Liver (tissue), 9 donors: Measurements from ENCODE around the gene HOXA7. TPM values are rescaled to one million over a fixed set of nuclear protein-coding genes. Genes with fewer than 3 reads are reported as not detected.

Experiments
- DNase-seq: peaks from one replicate; pipeline ENCODE4 v3.0.0-alpha.2; 2017; ENCODE audit warnings: low spot score
- H3K27ac ChIP-seq, 2 donors: one replicate each; pipeline ENCODE4 v1.7.0; 2013; ENCODE audit warnings: inconsistent platforms in 2 of 2, low read length in 2 of 2, control low read depth in 1 of 2, low read depth in 1 of 2, mild to moderate bottlenecking in 1 of 2
- H3K27me3 ChIP-seq, 4 donors: one replicate each; pipeline versions ENCODE4 v1.6.1 to v1.7.0; 2013; ENCODE audit warnings: low read length in 3 of 4, inconsistent platforms in 1 of 4, mild to moderate bottlenecking in 1 of 4, moderate library complexity in 1 of 4; ENCODE audit not compliant: control insufficient read depth in 4 of 4, insufficient read depth in 4 of 4
- H3K36me3 ChIP-seq, 4 donors: one replicate each; pipeline versions ENCODE4 v1.6.1 to v1.7.0; 2013; ENCODE audit warnings: low read length in 3 of 4, mild to moderate bottlenecking in 3 of 4, low read depth in 1 of 4, moderate library complexity in 1 of 4; ENCODE audit not compliant: control insufficient read depth in 4 of 4, insufficient read depth in 3 of 4
- H3K4me1 ChIP-seq, 4 donors: one replicate each; pipeline versions ENCODE4 v1.6.1 to v1.7.0; 2013; ENCODE audit warnings: low read length in 3 of 4, mild to moderate bottlenecking in 3 of 4, moderate library complexity in 1 of 4; ENCODE audit not compliant: control insufficient read depth in 4 of 4, insufficient read depth in 4 of 4
- H3K4me3 ChIP-seq, 3 donors: one replicate each; pipeline versions ENCODE4 v1.6.1 to v1.7.0; 2013; ENCODE audit warnings: low read length in 3 of 3, control low read depth in 1 of 3, low read depth in 1 of 3, mild to moderate bottlenecking in 1 of 3
- H3K9ac ChIP-seq, 2 donors: one replicate each; pipeline ENCODE4 v1.7.0; 2013; ENCODE audit warnings: low read length in 2 of 2, mild to moderate bottlenecking in 2 of 2, moderate library complexity in 2 of 2, control low read depth in 1 of 2, low read depth in 1 of 2
- H3K9me3 ChIP-seq, 4 donors: one replicate each; pipeline versions ENCODE4 v1.6.1 to v1.7.0; 2013; ENCODE audit warnings: low read length in 3 of 4; ENCODE audit not compliant: control insufficient read depth in 4 of 4
- ATF3 ChIP-seq: IDR thresholded peaks from 2 replicates; pipeline ENCODE4 v1.6.1; 2016; ENCODE audit warnings: antibody characterized with exemption
- EGR1 ChIP-seq, 2 donors: IDR thresholded peaks; 2 replicates each; pipeline ENCODE4 v1.6.1; 2016 to 2018; ENCODE audit warnings: antibody characterized with exemption in 2 of 2, low read depth in 2 of 2
- FOXA2 ChIP-seq: IDR thresholded peaks from 2 replicates; pipeline ENCODE4 v1.6.1; 2016; ENCODE audit warnings: antibody characterized with exemption
- GABPA ChIP-seq, 2 donors: IDR thresholded peaks in 1 of 2; conservative IDR thresholded peaks in 1 of 2; 2 replicates each; pipeline ENCODE4 v1.6.1; 2016; ENCODE audit warnings: antibody characterized with exemption in 2 of 2, mild to moderate bottlenecking in 1 of 2, moderate library complexity in 1 of 2
- HNF4A ChIP-seq, 2 donors: conservative IDR thresholded peaks; 2 replicates each; pipeline ENCODE4 v1.6.1; 2016; ENCODE audit warnings: antibody characterized with exemption in 2 of 2, mild to moderate bottlenecking in 2 of 2
- HNF4G ChIP-seq: IDR thresholded peaks from 2 replicates; pipeline ENCODE4 v1.6.1; 2016; ENCODE audit warnings: antibody characterized with exemption
- NR2F2 ChIP-seq: IDR thresholded peaks from 2 replicates; pipeline ENCODE4 v1.6.1; 2016; ENCODE audit warnings: antibody characterized with exemption
- RXRA ChIP-seq, 2 donors: IDR thresholded peaks; 2 replicates each; pipeline ENCODE4 v1.6.1; 2017 to 2018; ENCODE audit warnings: antibody characterized with exemption in 2 of 2, mild to moderate bottlenecking in 1 of 2
- SP1 ChIP-seq: IDR thresholded peaks from 2 replicates; pipeline ENCODE4 v1.6.1; 2018; ENCODE audit warnings: antibody characterized with exemption, mild to moderate bottlenecking
- TAF1 ChIP-seq: conservative IDR thresholded peaks from 2 replicates; pipeline ENCODE4 v1.6.1; 2016; ENCODE audit warnings: antibody characterized with exemption, mild to moderate bottlenecking
- YY1 ChIP-seq: IDR thresholded peaks from 2 replicates; pipeline ENCODE4 v1.6.1; 2016; ENCODE audit warnings: antibody characterized with exemption, mild to moderate bottlenecking
- ZBTB33 ChIP-seq: IDR thresholded peaks from 2 replicates; pipeline ENCODE4 v1.6.1; 2016; ENCODE audit warnings: antibody characterized with exemption
- WGBS: extraction: QIAGEN DNeasy Blood & Tissue Kit; methylation state at CpG from one replicate; pipeline ENCODE4 v1.1.7; 2013; 5-methylcytosine and 5-hydroxymethylcytosine counted together
- polyA plus RNA-seq, 2 donors: library from polyadenylated mRNA; stranded (reverse) in 1 of 2; unstranded in 1 of 2; fragments of 200-250 nt in 1 of 2; fragments of >200 nt in 1 of 2; fragmentation: Nextera tagmentation in 1 of 2; extraction: Ambion mirVana in 1 of 2; gene quantifications; one replicate each; pipeline versions ENCODE4 v1.2.1 to v1.2.3, GENCODE V29; 2013 to 2015
- total RNA-seq, 2 donors: library from RNA; depleted of rRNA; stranded (reverse); fragments of >200 nt; gene quantifications; one replicate each; pipeline ENCODE4 v1.2.3, GENCODE V29; 2014
- TF ChIP-seq, protein P1 (sequence below): IDR thresholded peaks from 2 replicates; pipeline ENCODE4 v1.6.1; 2016; ENCODE audit warnings: antibody characterized with exemption, mild to moderate bottlenecking
- TF ChIP-seq, protein P2 (sequence below): fragments of 150-350 bp; IDR thresholded peaks from 2 replicates; pipeline ENCODE4 v1.5.1; 2017; ENCODE audit warnings: improper control_type of control experiment, low read depth, low read length; ENCODE audit not compliant: missing input control
- TF ChIP-seq, protein P3 (sequence below): IDR thresholded peaks from 2 replicates; pipeline ENCODE4 v1.6.1; 2016; ENCODE audit warnings: antibody characterized with exemption
- donor health status: healthy.
- donor health status: healthy.
- donor health status: healthy.
- donor health status: healthy.
- donor health status: healthy.

The HOXA7 gene
- total and polyA plus RNA-seq, 4 donors, result under 0.01 to 0.05 TPM; not detected in 2

GRCh38 chr7:27151931-27152815 is 4.3 kb downstream of the HOXA7 start, which contains the start of gene HOXA3 (continued):
- TF ChIP-seq, protein P1, sequence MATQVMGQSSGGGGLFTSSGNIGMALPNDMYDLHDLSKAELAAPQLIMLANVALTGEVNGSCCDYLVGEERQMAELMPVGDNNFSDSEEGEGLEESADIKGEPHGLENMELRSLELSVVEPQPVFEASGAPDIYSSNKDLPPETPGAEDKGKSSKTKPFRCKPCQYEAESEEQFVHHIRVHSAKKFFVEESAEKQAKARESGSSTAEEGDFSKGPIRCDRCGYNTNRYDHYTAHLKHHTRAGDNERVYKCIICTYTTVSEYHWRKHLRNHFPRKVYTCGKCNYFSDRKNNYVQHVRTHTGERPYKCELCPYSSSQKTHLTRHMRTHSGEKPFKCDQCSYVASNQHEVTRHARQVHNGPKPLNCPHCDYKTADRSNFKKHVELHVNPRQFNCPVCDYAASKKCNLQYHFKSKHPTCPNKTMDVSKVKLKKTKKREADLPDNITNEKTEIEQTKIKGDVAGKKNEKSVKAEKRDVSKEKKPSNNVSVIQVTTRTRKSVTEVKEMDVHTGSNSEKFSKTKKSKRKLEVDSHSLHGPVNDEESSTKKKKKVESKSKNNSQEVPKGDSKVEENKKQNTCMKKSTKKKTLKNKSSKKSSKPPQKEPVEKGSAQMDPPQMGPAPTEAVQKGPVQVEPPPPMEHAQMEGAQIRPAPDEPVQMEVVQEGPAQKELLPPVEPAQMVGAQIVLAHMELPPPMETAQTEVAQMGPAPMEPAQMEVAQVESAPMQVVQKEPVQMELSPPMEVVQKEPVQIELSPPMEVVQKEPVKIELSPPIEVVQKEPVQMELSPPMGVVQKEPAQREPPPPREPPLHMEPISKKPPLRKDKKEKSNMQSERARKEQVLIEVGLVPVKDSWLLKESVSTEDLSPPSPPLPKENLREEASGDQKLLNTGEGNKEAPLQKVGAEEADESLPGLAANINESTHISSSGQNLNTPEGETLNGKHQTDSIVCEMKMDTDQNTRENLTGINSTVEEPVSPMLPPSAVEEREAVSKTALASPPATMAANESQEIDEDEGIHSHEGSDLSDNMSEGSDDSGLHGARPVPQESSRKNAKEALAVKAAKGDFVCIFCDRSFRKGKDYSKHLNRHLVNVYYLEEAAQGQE, result no peak

- Histone ChIP-seq H3K27ac (no peak overlapping the region), H3K9ac (no peak overlapping the region), H3K27me3 (peaks cover 19 to 49% (median 40%) of the 10 kb centered on the region in 4 donors), H3K4me3 (peak overlapping the region in 1 of 3 donors; percentile 46), H3K4me1 (peaks cover 14 to 40% (median 22%) of the 10 kb centered on the region in 4 donors), H3K9me3 (peaks cover 0 to 5% (median 0%) of the 10 kb centered on the region in 4 donors), H3K36me3 (no peaks in the 10 kb centered on the region)
- WGBS, result 6% methylated on average over 27 of the region's 27 CpGs
- TF ChIP-seq FOXA2, result no peak
- TF ChIP-seq YY1, result no peak
- no peak for TF ChIP-seq HNF4G
- TF ChIP-seq ZBTB33, result no peak
- TF ChIP-seq, protein P2, sequence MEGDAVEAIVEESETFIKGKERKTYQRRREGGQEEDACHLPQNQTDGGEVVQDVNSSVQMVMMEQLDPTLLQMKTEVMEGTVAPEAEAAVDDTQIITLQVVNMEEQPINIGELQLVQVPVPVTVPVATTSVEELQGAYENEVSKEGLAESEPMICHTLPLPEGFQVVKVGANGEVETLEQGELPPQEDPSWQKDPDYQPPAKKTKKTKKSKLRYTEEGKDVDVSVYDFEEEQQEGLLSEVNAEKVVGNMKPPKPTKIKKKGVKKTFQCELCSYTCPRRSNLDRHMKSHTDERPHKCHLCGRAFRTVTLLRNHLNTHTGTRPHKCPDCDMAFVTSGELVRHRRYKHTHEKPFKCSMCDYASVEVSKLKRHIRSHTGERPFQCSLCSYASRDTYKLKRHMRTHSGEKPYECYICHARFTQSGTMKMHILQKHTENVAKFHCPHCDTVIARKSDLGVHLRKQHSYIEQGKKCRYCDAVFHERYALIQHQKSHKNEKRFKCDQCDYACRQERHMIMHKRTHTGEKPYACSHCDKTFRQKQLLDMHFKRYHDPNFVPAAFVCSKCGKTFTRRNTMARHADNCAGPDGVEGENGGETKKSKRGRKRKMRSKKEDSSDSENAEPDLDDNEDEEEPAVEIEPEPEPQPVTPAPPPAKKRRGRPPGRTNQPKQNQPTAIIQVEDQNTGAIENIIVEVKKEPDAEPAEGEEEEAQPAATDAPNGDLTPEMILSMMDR, result no peak
- TF ChIP-seq, protein P3, sequence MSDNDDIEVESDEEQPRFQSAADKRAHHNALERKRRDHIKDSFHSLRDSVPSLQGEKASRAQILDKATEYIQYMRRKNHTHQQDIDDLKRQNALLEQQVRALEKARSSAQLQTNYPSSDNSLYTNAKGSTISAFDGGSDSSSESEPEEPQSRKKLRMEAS, result no peak
- TF ChIP-seq, protein P1, result no peak
- no peak for TF ChIP-seq HNF4A (conservative IDR thresholded peaks at IDR 0.05)
- TF ChIP-seq SP1, result no peak
- no peak for TF ChIP-seq NR2F2
- TF ChIP-seq ATF3, result no peak
- no peak for TF ChIP-seq RXRA (IDR thresholded peaks at IDR 0.05)
- TF ChIP-seq EGR1 (IDR thresholded peaks at IDR 0.05; ENCODE audit: low read depth in 2 of 2), result no peak
- TF ChIP-seq GABPA (IDR thresholded peaks at IDR 0.05 in 1 of 2, conservative IDR thresholded peaks at IDR 0.05 in 1 of 2), result no peak
- no peak for TF ChIP-seq TAF1
- DNase-seq, result no peak
Observed at GRCh38 chr7:27151341-27151930, 5.0 kb downstream of the HOXA7 start.
